ENCODE data around the gene KLK5. TPM values are rescaled to one million over a fixed set of nuclear protein-coding genes. Genes with fewer than 3 reads are reported as not detected.

Gene KLK5
- total RNA-seq, 1 experiment from 2014 or later, result not detected

- WGBS (ENCODE audit: extremely low coverage, insufficient read length, low lambda C conversion rate), result no CpG with 5 or more reads among the region's 2 CpGs
- Histone ChIP-seq H3K4me2 (ENCODE audit: insufficient read depth, insufficient read length, low read length) (no peak overlapping the region), H3K56ac (ENCODE audit: insufficient read length, low read depth, low read length) (no peak overlapping the region), H2AFZ (ENCODE audit: low read length) (no peak overlapping the region), H3K27me3 (ENCODE audit: insufficient read depth, low read length) (no peaks in the 10 kb centered on the region), H3K9me3 (ENCODE audit: control insufficient read depth, low read depth, low read length) (no peaks in the 10 kb centered on the region), H3K23me2 (ENCODE audit: insufficient read length, low read depth, low read length, poor library complexity, severe bottlenecking) (no peaks in the 10 kb centered on the region), H2BK12ac (ENCODE audit: insufficient read length, low read depth, low read length) (no peak overlapping the region), H4K5ac (ENCODE audit: insufficient read length, low read depth, low read length) (no peak overlapping the region), H4K91ac (ENCODE audit: insufficient read length, low read depth, low read length) (no peak overlapping the region), H4K20me1 (ENCODE audit: control insufficient read depth, insufficient read depth, insufficient read length) (no peaks in the 10 kb centered on the region), H3K4me1 (ENCODE audit: insufficient read depth, low read length) (no peaks in the 10 kb centered on the region; the same call in 1 of the 2 replicates), H3K79me1 (ENCODE audit: insufficient read depth, low read depth, low read length, poor library complexity, severe bottlenecking) (no peaks in the 10 kb centered on the region), H2AK5ac (ENCODE audit: insufficient read length, low read length) (no peak overlapping the region), H2BK120ac (ENCODE audit: low read depth, low read length, poor library complexity, severe bottlenecking) (no peak overlapping the region), H2BK5ac (ENCODE audit: insufficient read length, low read length) (no peak overlapping the region), H2BK20ac (ENCODE audit: low read depth, low read length, poor library complexity, severe bottlenecking) (no peak overlapping the region), H3K79me2 (ENCODE audit: insufficient read depth, low read length) (no peaks in the 10 kb centered on the region), H2BK15ac (ENCODE audit: low read depth, low read length) (no peak overlapping the region), H3K9ac (ENCODE audit: extremely low read depth, insufficient read length, low read length) (no peak overlapping the region), H3K14ac (ENCODE audit: insufficient read depth, low read length) (no peak overlapping the region), H4K8ac (replicated peaks; ENCODE audit: insufficient read length, low read depth, low read length) (no peak overlapping the region), H3T11ph (ENCODE audit: low read length) (no peak overlapping the region), H3K4ac (ENCODE audit: low read depth, low read length) (no peak overlapping the region), H3K18ac (ENCODE audit: insufficient read length, low read depth, low read length) (no peak overlapping the region), H3K23ac (ENCODE audit: insufficient read length, low read depth, low read length) (no peak overlapping the region), H3K27ac (ENCODE audit: insufficient read length, low read depth, low read length) (no peak overlapping the region)
- no peak for DNase-seq
- H3K9me3 Mint-ChIP-seq, result 0 out of 5 replicates have a peak, but pooled peaks cover 0 to 2% of the 10 kb centered on the region in 2 experiments
- H3K4me1 Mint-ChIP-seq, result peaks cover 18 to 19% of the 10 kb centered on the region in 2 experiments
- no peak overlapping the region for H3K27ac Mint-ChIP-seq
- no peak for TF ChIP-seq CTCF (conservative IDR thresholded peaks at IDR 0.05)
- H3K27me3 Mint-ChIP-seq (ENCODE audit: low read depth), result peaks cover 46% of the 10 kb centered on the region
- H3K36me3 Mint-ChIP-seq (ENCODE audit: insufficient read depth in 1 of 3, low read depth in 3 of 3), result no peaks in the 10 kb centered on the region
- H3K4me3 Mint-ChIP-seq, result no peak overlapping the region
Measured at GRCh38 chr19:50925734-50926133, 27.1 kb downstream of the KLK5 start.

All from H9 (cell line).